SK-N-SH (cell line): ENCODE measurements around the gene MBOAT2. TPM values are rescaled to one million over a fixed set of nuclear protein-coding genes. Genes with fewer than 3 reads are reported as not detected.

Source experiments
- CTCF ChIA-PET: fragments of 300-600, 350-600 bp; formaldehyde crosslinking; extraction: SDS; loops from one replicate; lab custom pipeline; 2021; lab: Yijun Ruan, JAX
- POLR2A ChIA-PET: fragments of 350-600 bp; sonication (Branson Sonifier 250); formaldehyde crosslinking; extraction: SDS; loops from one replicate; lab custom pipeline; 2020; ENCODE audit warnings: antibody characterized with exemption, inconsistent platforms; lab: Yijun Ruan, JAX
- DNase-seq: peaks from one replicate; pipeline ENCODE4 v3.0.0; 2012
- H2AFZ ChIP-seq: fragments of 200-600 bp; sonication (generic); 2 replicates; pipeline ENCODE4 v1.8.1; 2016; ENCODE audit warnings: antibody characterized with exemption, mild to moderate bottlenecking, low read depth
- H3F3A ChIP-seq: fragments of 200-600 bp; sonication (generic); replicated peaks from 2 replicates; pipeline ENCODE3; 2016; ENCODE audit warnings: antibody characterized with exemption, mild to moderate bottlenecking; ENCODE audit not compliant: insufficient read depth
- H3K27ac ChIP-seq, 2 experiments: fragments of 200-500 bp in 1 of 2; fragments of 200-600 bp in 1 of 2; sonication (Bioruptor generic) in 1 of 2; sonication (generic), shearing (Covaris generic) in 1 of 2; 2 replicates each; pipeline versions ENCODE4 v1.5.1 to v1.6.1; 2014 to 2016; ENCODE audit warnings: low read depth in 2 of 2, inconsistent platforms in 1 of 2, low read length in 1 of 2, mild to moderate bottlenecking in 1 of 2, mixed read lengths in 1 of 2
- H3K27me3 ChIP-seq: fragments of 200-600 bp; sonication (generic), shearing (Covaris generic); 2 replicates; pipeline ENCODE4 v1.6.1; 2016; ENCODE audit warnings: mixed run types; ENCODE audit not compliant: insufficient read depth
- H3K36me3 ChIP-seq, 2 experiments: fragments of 200-500 bp in 1 of 2; fragments of 200-600 bp in 1 of 2; sonication (Bioruptor generic) in 1 of 2; sonication (generic) in 1 of 2; replicated peaks in 1 of 2; 2 replicates each; pipeline versions ENCODE3 to v1.5.1; 2014 to 2016; ENCODE audit warnings: low read length in 1 of 2, mild to moderate bottlenecking in 1 of 2; ENCODE audit not compliant: insufficient read depth in 2 of 2, control insufficient read depth in 1 of 2
- H3K4me1 ChIP-seq, 2 experiments: fragments of 200-500 bp in 1 of 2; fragments of 200-600 bp in 1 of 2; sonication (Bioruptor generic) in 1 of 2; sonication (generic), shearing (Covaris generic) in 1 of 2; 2 replicates each; pipeline versions ENCODE4 v1.5.1 to v1.6.1; 2014 to 2016; ENCODE audit warnings: low read depth in 1 of 2, low read length in 1 of 2, mixed run types in 1 of 2; ENCODE audit not compliant: insufficient read depth in 2 of 2, control insufficient read depth in 1 of 2
- H3K4me2 ChIP-seq: fragments of 200-600 bp; sonication (generic), shearing (Covaris generic); 2 replicates; pipeline ENCODE4 v1.6.1; 2017; ENCODE audit warnings: mixed run types
- H3K4me3 ChIP-seq, 2 experiments: fragments of 200-500 bp in 1 of 2; fragments of 200-600 bp in 1 of 2; sonication (Bioruptor generic) in 1 of 2; sonication (generic), shearing (Covaris generic) in 1 of 2; 2 replicates each; pipeline versions ENCODE4 v1.5.1 to v1.8.1; 2014 to 2016; ENCODE audit warnings: low read depth in 2 of 2, inconsistent platforms in 1 of 2, low read length in 1 of 2, mild to moderate bottlenecking in 1 of 2, mixed read lengths in 1 of 2, moderate library complexity in 1 of 2
- H3K79me2 ChIP-seq: fragments of 200-600 bp; sonication (generic); 2 replicates; pipeline ENCODE4 v1.8.1; 2017; ENCODE audit warnings: mild to moderate bottlenecking; ENCODE audit not compliant: insufficient read depth
- H3K9ac ChIP-seq: fragments of 200-600 bp; sonication (generic); 2 replicates; pipeline ENCODE4 v1.6.1; 2017; ENCODE audit warnings: mixed run types
- H3K9me2 ChIP-seq: fragments of 200-600 bp; sonication (generic); 2 replicates; pipeline ENCODE4 v1.6.1; 2017; ENCODE audit warnings: mixed run types
- H3K9me3 ChIP-seq: fragments of 200-600 bp; sonication (generic); 2 replicates; pipeline ENCODE4 v1.6.1; 2017; ENCODE audit warnings: mixed run types, mild to moderate bottlenecking, moderate library complexity
- H4K20me1 ChIP-seq: fragments of 200-600 bp; sonication (generic); 2 replicates; pipeline ENCODE4 v1.6.1; 2017; ENCODE audit warnings: mild to moderate bottlenecking, mixed run types; ENCODE audit not compliant: insufficient read depth
- ELF1 ChIP-seq: IDR thresholded peaks from 2 replicates; pipeline ENCODE4 v1.4.0; 2012
- FOXJ3 ChIP-seq: sonication (generic); formaldehyde crosslinking; IDR thresholded peaks from 2 replicates; pipeline ENCODE4 v1.5.1; 2020; ENCODE audit warnings: mild to moderate bottlenecking, missing genetic modification reagents
- FOXM1 ChIP-seq: IDR thresholded peaks from 2 replicates; pipeline ENCODE4 v1.4.0; 2012; ENCODE audit warnings: low read depth, mild to moderate bottlenecking
- GABPA ChIP-seq: IDR thresholded peaks from 2 replicates; pipeline ENCODE4 v1.4.0; 2012; ENCODE audit warnings: low read depth, mild to moderate bottlenecking
- GATA2 ChIP-seq: sonication (generic); formaldehyde crosslinking; IDR thresholded peaks from 2 replicates; pipeline ENCODE4 v1.5.0; 2020; ENCODE audit warnings: mild to moderate bottlenecking, missing genetic modification reagents
- MEF2A ChIP-seq: IDR thresholded peaks from 2 replicates; pipeline ENCODE4 v1.4.0; 2012; ENCODE audit warnings: low read depth, borderline replicate concordance
- MXI1 ChIP-seq: IDR thresholded peaks from 2 replicates; pipeline ENCODE4 v1.6.1; 2012; ENCODE audit warnings: mild to moderate bottlenecking, low read depth, low read length, improper control_type of control experiment
- NFIC ChIP-seq: IDR thresholded peaks from 2 replicates; pipeline ENCODE4 v1.4.0; 2012; ENCODE audit warnings: borderline replicate concordance
- NRF1 ChIP-seq: IDR thresholded peaks from 2 replicates; pipeline ENCODE4 v1.6.1; 2012; ENCODE audit warnings: low read depth, mild to moderate bottlenecking, low read length
- RCOR1 ChIP-seq: fragments of 150-350 bp; IDR thresholded peaks from 2 replicates; pipeline ENCODE4 v1.6.1; 2017; ENCODE audit warnings: antibody characterized with exemption, low read length
- RXRA ChIP-seq: IDR thresholded peaks from 2 replicates; pipeline ENCODE4 v1.4.0; 2012; ENCODE audit warnings: low read depth, mild to moderate bottlenecking, borderline replicate concordance
- SIN3A ChIP-seq: IDR thresholded peaks from 2 replicates; pipeline ENCODE4 v1.6.1; 2012; ENCODE audit warnings: low read depth, mild to moderate bottlenecking, low read length, moderate library complexity, borderline replicate concordance
- TAF1 ChIP-seq: IDR thresholded peaks from 2 replicates; pipeline ENCODE4 v1.6.1; 2012; ENCODE audit warnings: low read depth, mild to moderate bottlenecking, low read length, moderate library complexity, borderline replicate concordance
- TEAD4 ChIP-seq: IDR thresholded peaks from 2 replicates; pipeline ENCODE4 v1.4.0; 2012; ENCODE audit warnings: mild to moderate bottlenecking, borderline replicate concordance; ENCODE audit not compliant: insufficient read depth
- WGBS: methylation state at CpG from one replicate; pipeline ENCODE4 v1.1.6; 2017; ENCODE audit warnings: low lambda C conversion rate; 5-methylcytosine and 5-hydroxymethylcytosine counted together
- polyA plus RNA-seq, 3 experiments: library from polyadenylated mRNA; depleted of rRNA; stranded (reverse); fragments of >200 nt; gene quantifications; 2 replicates each; pipeline ENCODE4 v1.2.3, GENCODE V29; 2012
- TF ChIP-seq, protein P1 (sequence below): IDR thresholded peaks from 2 replicates; pipeline ENCODE4 v1.6.1; 2012; ENCODE audit warnings: mild to moderate bottlenecking, low read depth, low read length, moderate library complexity
- TF ChIP-seq, protein P2 (sequence below): IDR thresholded peaks from 2 replicates; pipeline ENCODE4 v1.4.0; 2012; ENCODE audit warnings: low read depth, borderline replicate concordance
- TF ChIP-seq, protein P3 (sequence below): fragments of 200-600 bp; sonication (generic); IDR thresholded peaks from 2 replicates; pipeline ENCODE4 v1.6.1; 2017; ENCODE audit warnings: antibody characterized with exemption, mild to moderate bottlenecking, moderate library complexity
- TF ChIP-seq, protein P4 (sequence below): IDR thresholded peaks from 2 replicates; pipeline ENCODE4 v1.4.0; 2012; ENCODE audit warnings: low read depth
- TF ChIP-seq, protein P5 (sequence below): fragments of 150-350 bp; IDR thresholded peaks from 2 replicates; pipeline ENCODE4 v1.6.1; 2016; ENCODE audit warnings: mild to moderate bottlenecking, low read depth, low read length
- TF ChIP-seq, protein P6 (sequence below): IDR thresholded peaks from 2 replicates; pipeline ENCODE4 v1.4.0; 2012; ENCODE audit warnings: low read depth, borderline replicate concordance

Gene MBOAT2
- polyA plus RNA-seq, 1 of the 3 experiments (the other 2 are of a cell fraction): 33.9 TPM

DNA sequence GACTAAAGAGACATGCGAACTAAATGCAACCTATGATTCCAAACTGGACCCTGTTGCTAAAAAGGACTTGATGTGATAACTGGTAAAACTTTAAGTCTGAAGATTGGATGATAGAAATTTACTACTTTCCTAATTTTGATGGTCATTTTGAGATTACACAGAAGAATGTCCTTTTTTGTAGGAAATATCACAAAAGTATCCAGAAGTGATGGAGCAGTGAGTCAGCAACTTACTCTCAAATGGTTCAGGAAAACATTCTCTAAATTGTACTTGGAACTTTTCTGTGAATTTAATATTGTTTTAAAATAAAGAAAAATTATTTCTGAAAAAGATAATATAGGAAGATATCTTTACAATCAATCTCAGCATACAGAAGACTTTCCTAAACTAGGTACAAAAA is 19.9 kb downstream of the MBOAT2 start (continued):
- TF ChIP-seq, protein P1, sequence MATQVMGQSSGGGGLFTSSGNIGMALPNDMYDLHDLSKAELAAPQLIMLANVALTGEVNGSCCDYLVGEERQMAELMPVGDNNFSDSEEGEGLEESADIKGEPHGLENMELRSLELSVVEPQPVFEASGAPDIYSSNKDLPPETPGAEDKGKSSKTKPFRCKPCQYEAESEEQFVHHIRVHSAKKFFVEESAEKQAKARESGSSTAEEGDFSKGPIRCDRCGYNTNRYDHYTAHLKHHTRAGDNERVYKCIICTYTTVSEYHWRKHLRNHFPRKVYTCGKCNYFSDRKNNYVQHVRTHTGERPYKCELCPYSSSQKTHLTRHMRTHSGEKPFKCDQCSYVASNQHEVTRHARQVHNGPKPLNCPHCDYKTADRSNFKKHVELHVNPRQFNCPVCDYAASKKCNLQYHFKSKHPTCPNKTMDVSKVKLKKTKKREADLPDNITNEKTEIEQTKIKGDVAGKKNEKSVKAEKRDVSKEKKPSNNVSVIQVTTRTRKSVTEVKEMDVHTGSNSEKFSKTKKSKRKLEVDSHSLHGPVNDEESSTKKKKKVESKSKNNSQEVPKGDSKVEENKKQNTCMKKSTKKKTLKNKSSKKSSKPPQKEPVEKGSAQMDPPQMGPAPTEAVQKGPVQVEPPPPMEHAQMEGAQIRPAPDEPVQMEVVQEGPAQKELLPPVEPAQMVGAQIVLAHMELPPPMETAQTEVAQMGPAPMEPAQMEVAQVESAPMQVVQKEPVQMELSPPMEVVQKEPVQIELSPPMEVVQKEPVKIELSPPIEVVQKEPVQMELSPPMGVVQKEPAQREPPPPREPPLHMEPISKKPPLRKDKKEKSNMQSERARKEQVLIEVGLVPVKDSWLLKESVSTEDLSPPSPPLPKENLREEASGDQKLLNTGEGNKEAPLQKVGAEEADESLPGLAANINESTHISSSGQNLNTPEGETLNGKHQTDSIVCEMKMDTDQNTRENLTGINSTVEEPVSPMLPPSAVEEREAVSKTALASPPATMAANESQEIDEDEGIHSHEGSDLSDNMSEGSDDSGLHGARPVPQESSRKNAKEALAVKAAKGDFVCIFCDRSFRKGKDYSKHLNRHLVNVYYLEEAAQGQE: no peak

DNA sequence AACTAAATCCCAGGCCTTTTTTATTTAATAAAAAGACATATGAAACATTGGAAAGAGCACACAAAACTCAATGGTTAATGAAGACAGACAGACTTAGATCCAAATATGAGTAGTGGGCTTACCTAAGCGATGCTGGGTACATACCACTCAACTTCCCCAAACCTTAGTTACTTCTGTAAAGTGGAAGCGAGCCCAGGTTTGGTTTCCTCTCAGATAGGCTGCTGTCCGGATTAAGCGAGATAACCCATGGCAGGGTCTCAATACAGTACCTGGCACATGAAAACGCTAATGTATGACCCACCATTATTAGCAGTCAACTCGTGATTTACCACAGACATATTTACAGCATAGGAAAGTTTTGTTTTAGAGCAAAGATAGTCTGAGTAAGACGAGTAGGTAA is 21.6 kb downstream of the MBOAT2 start:
- peaks cover 9 to 26% of the 10 kb centered on the region in 2 experiments; a peak in 3 of 4 replicates for H3K4me1 ChIP-seq
- no peaks in the 10 kb centered on the region for H3K27me3 ChIP-seq
- H3F3A ChIP-seq: peaks cover 18% of the 10 kb centered on the region
- no peaks in the 10 kb centered on the region for H4K20me1 ChIP-seq
- H3K4me2 ChIP-seq: no peak overlapping the region
- H3K27ac ChIP-seq: no peak overlapping the region
- H3K4me3 ChIP-seq: no peak overlapping the region
- ChIA-PET CTCF (no interaction called here), POLR2A (no interaction called here)
- H2AFZ ChIP-seq: no peak overlapping the region
- H3K9ac ChIP-seq: no peak overlapping the region
- H3K9me2 ChIP-seq: no peaks in the 10 kb centered on the region
- H3K9me3 ChIP-seq: no peaks in the 10 kb centered on the region
- peaks cover 98% of the 10 kb centered on the region for H3K79me2 ChIP-seq
- DNase-seq: no peak
- peaks cover 0 to 3% of the 10 kb centered on the region in 2 experiments for H3K36me3 ChIP-seq
- no peak for TF ChIP-seq FOXM1
- no peak for TF ChIP-seq RCOR1
- TF ChIP-seq, protein P2, sequence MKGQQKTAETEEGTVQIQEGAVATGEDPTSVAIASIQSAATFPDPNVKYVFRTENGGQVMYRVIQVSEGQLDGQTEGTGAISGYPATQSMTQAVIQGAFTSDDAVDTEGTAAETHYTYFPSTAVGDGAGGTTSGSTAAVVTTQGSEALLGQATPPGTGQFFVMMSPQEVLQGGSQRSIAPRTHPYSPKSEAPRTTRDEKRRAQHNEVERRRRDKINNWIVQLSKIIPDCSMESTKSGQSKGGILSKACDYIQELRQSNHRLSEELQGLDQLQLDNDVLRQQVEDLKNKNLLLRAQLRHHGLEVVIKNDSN: no peak
- no peak for TF ChIP-seq TEAD4
- TF ChIP-seq NRF1: no peak
- TF ChIP-seq, protein P3, sequence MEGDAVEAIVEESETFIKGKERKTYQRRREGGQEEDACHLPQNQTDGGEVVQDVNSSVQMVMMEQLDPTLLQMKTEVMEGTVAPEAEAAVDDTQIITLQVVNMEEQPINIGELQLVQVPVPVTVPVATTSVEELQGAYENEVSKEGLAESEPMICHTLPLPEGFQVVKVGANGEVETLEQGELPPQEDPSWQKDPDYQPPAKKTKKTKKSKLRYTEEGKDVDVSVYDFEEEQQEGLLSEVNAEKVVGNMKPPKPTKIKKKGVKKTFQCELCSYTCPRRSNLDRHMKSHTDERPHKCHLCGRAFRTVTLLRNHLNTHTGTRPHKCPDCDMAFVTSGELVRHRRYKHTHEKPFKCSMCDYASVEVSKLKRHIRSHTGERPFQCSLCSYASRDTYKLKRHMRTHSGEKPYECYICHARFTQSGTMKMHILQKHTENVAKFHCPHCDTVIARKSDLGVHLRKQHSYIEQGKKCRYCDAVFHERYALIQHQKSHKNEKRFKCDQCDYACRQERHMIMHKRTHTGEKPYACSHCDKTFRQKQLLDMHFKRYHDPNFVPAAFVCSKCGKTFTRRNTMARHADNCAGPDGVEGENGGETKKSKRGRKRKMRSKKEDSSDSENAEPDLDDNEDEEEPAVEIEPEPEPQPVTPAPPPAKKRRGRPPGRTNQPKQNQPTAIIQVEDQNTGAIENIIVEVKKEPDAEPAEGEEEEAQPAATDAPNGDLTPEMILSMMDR: no peak
- TF ChIP-seq GABPA: no peak
- no peak for TF ChIP-seq SIN3A
- TF ChIP-seq FOXJ3 (CRISPR knock-in tag): no peak
- TF ChIP-seq, protein P4, sequence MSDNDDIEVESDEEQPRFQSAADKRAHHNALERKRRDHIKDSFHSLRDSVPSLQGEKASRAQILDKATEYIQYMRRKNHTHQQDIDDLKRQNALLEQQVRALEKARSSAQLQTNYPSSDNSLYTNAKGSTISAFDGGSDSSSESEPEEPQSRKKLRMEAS: no peak
- TF ChIP-seq, protein P5, sequence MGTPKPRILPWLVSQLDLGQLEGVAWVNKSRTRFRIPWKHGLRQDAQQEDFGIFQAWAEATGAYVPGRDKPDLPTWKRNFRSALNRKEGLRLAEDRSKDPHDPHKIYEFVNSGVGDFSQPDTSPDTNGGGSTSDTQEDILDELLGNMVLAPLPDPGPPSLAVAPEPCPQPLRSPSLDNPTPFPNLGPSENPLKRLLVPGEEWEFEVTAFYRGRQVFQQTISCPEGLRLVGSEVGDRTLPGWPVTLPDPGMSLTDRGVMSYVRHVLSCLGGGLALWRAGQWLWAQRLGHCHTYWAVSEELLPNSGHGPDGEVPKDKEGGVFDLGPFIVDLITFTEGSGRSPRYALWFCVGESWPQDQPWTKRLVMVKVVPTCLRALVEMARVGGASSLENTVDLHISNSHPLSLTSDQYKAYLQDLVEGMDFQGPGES: no peak
- TF ChIP-seq ELF1: no peak
- TF ChIP-seq MXI1: no peak
- TF ChIP-seq NFIC: no peak
- TF ChIP-seq GATA2 (CRISPR knock-in tag): no peak
- no peak for TF ChIP-seq TAF1
- TF ChIP-seq MEF2A: no peak
- TF ChIP-seq, protein P6, sequence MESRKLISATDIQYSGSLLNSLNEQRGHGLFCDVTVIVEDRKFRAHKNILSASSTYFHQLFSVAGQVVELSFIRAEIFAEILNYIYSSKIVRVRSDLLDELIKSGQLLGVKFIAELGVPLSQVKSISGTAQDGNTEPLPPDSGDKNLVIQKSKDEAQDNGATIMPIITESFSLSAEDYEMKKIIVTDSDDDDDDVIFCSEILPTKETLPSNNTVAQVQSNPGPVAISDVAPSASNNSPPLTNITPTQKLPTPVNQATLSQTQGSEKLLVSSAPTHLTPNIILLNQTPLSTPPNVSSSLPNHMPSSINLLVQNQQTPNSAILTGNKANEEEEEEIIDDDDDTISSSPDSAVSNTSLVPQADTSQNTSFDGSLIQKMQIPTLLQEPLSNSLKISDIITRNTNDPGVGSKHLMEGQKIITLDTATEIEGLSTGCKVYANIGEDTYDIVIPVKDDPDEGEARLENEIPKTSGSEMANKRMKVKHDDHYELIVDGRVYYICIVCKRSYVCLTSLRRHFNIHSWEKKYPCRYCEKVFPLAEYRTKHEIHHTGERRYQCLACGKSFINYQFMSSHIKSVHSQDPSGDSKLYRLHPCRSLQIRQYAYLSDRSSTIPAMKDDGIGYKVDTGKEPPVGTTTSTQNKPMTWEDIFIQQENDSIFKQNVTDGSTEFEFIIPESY: no peak
- TF ChIP-seq RXRA: no peak
- WGBS: 91% methylated on average over 7 of the region's 7 CpGs
